HG03097 (cell line): ENCODE results near the gene ZSWIM4.

ENCODE experiments used
- ATAC-seq: cut with Tn5 transposase; IDR thresholded peaks from one replicate; pipeline ENCODE4 v1.9.1; 2021; ENCODE audit not compliant: unreplicated experiment, low FRiP score

ZSWIM4 gene

DNA sequence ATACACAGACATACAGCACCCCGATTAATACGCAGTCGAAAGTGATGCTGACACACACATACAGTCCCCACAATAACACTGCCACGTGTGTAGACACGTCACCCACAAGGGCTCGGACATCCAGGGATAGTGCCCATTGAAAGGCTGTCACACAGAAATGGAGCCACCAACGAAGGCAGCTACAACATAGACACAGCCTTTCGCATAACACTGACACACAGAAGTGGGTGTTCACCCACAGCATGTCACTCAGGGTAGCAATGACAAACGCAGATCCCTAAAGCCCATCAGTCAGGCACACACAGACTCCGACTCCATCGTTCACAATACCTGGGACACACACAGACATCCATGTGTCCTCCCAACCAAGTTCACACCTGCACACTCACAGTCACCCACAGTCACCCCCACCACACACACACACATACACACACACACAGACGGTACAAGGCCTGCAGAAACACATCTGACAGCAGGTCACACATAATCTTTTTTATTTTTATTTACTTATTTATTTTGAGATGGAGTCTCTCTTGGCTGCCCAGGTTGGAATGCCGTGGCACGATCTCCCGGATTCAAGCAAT, 71.3 kb downstream of the ZSWIM4 start:
- no peak for ATAC-seq

DNA sequence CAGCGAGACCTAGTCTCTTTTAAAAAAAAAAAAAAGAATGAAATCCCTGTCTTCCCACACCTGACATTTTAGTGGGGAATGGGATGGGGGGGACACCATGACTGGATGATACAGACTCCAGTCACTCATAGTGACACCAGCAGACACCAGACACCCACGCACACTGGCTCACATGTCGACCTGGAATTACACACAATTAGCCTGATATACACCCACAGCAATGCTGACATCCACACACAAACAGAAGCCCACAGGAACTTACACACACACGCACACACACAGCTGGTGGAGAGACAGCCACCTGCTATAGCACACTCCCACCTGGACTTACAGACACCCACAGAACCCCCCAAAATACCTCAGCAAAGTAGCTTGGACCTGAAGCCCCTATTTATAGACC, 73.4 kb downstream of the ZSWIM4 start:
- no peak for ATAC-seq

DNA sequence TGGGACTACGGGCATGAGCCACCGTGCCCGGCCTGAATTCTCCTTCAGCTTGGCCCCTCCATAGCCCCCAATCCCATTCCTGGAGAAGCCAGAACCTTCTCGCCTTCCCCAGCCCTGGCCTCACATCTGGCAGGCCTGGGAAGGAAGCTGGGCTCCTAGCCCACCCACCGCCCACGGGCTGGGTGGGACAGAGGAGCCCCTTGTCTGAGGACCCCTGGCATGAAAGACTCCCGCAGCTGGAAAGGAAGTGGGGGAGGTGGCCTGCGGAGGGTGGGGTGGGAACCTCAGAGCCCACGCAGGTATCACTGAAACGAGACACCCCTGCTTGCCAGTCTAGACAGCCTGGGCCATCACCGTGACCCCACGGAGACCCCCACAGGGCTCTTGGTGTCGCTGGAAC, 74.0 kb downstream of the ZSWIM4 start:
- no peak for ATAC-seq

DNA sequence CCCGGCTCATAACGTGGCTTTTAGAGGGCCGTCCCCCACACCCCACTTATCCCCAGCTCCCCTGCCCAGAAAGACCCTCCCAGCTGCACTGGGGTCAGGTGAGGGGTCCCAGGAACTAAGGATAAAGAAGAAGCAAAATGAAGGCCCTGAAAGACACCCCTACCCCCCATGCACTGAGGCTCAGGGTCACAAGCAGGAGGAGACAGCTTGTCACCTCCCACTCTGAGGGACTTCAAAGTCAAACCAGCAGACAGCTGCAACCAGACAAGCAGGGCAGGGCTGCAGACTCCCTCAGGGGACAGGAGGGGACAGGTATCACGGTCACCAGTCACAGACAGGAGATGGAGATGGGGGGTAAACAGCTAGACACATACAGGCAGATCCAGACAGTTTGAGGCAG, 75.6 kb downstream of the ZSWIM4 start:
- no peak for ATAC-seq

DNA sequence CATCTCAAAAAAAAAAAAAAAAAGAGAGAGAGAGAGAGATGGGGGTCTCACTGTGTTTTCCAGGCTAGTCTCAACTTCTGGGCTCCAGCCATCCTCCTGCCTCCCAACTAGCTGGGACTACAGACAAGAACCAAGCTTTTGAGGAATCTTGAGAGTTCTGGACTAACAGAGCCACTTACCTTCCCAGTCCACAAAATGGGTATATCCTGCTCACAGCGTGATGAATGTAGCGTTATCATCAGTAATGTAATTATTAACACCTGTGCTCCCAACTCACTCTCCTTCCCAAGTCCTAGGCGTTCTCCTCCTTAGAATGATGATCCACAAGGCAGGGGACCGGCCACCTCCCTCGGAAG, 77.1 kb downstream of the ZSWIM4 start:
- no peak for ATAC-seq

DNA sequence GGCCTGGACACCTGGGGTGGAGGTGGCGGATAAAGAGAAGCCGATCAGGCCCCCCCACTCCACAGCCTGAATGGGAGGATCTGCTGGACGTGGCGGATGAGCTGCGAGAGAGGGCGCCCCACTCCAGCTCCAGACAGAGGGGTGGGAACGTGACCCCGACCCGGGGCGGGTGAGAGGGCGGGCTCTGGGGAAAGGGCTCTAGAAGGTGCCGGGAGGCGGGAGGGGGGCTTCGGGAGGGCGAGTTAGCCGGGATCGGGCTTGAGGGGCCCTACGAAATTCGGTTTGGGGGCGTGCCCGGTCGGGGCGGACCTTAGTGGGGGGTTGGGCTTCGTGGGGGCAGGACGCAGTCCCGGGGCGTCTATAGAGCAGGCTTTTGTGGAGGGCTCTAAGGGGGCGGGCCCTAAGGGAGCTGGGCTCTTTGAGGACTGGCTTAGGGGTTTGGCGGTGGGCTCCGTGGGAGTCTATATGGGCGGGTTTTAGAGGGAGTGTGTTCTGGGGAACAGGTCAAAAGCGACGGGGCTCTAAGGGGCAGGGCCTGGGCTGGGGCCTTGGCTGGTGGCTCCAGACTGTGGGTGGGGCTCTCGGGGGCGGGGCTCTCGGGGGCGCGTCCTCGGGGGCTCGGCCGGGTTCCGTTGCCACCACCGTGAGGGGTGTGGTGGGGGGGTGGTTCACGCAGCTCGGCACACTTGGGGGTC, 77.6 kb downstream of the ZSWIM4 start:
- ATAC-seq: no peak

DNA sequence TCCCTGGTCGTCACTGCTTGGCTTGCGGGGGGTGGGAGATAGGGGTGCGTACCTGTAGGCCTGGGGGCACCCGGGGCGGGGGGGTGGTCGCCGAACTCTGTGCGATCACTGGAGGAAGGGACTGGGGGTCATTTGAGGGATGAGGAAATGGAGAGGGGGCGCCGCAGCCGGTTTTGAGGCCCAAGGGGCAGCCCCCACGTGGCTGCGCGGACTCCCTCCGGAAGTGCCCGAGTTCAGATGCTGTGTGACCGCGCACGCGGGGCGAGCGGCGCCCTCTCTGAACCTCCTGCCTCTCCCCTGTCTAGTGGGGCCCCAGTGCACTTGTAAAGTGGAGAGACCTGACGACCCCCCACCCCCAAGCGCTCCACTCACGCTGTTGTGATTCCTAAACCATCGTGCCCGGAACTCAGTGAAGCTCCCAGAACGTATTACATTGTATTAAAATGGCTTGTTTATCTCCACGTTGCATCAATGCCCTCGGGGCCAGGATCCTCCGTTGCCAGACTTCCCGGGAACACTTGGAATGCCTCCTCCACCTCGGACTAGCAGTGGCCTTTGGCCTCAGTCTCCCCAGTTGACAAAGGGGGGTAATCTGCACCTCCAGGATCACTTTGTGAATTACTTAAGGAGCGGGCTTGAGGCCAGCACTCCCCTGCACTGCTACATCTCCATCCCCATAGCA, 78.7 kb downstream of the ZSWIM4 start:
- ATAC-seq: no peak

DNA sequence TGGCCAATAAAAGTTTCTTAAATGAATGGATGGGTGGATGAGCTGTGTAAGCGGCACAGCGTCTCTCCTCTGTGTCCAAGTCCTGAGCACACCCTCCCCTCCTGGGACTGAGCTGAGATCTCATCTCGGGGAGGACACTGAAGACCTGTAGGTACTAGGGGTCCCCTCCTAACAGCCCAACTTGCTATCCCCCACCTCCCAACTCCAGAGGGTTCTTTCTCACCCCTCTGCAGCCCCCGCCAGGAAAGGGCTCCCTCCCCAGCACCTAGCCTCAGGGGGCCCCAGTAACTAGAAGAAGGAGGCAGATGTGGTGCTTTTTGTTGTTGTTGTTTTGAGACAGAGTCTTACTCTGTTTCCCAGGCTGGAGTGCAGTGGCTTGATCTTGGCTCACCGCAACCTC, 80.6 kb downstream of the ZSWIM4 start:
- no peak for ATAC-seq

DNA sequence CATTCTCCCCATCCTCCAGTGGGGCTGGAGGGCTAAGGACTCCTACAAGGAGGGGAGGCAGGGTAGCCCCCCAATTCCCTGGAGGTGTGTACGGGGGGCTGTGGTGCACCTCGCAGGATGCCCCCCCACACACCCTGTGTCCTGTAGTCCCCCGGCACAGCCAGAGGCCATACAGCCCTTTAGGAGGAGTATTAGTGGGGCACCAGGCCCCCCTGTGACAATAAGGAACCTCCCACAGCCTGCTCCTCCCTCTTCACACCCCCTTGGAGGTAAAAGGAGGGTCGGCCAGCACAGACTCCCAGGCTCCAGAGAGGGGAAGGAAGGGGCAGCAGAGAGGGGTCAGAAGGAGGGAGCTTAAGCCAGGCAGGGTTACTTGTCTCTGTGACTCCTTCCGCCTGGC, 81.6 kb downstream of the ZSWIM4 start, which contains the start of gene NANOS3:
TSS of gene NANOS3 (plus strand) at position 301 of the 400 bp plus-strand sequence. CDS start 115 bp downstream, outside the sequence.
- ATAC-seq: no peak

DNA sequence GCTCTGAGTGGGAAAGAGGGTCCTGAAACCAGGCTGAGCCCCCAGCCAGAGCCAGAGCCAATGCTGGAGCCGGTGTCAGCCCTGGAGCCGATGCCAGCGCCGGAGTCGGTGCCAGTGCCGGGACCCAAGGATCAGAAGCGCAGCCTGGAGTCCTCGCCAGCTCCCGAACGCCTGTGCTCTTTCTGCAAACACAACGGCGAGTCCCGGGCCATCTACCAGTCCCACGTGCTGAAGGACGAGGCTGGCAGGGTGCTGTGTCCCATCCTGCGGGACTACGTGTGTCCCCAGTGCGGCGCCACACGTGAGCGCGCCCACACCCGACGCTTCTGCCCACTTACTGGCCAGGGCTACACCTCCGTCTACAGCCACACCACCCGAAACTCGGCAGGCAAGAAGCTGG, 82.1 kb downstream of the ZSWIM4 start:
- no peak for ATAC-seq

DNA sequence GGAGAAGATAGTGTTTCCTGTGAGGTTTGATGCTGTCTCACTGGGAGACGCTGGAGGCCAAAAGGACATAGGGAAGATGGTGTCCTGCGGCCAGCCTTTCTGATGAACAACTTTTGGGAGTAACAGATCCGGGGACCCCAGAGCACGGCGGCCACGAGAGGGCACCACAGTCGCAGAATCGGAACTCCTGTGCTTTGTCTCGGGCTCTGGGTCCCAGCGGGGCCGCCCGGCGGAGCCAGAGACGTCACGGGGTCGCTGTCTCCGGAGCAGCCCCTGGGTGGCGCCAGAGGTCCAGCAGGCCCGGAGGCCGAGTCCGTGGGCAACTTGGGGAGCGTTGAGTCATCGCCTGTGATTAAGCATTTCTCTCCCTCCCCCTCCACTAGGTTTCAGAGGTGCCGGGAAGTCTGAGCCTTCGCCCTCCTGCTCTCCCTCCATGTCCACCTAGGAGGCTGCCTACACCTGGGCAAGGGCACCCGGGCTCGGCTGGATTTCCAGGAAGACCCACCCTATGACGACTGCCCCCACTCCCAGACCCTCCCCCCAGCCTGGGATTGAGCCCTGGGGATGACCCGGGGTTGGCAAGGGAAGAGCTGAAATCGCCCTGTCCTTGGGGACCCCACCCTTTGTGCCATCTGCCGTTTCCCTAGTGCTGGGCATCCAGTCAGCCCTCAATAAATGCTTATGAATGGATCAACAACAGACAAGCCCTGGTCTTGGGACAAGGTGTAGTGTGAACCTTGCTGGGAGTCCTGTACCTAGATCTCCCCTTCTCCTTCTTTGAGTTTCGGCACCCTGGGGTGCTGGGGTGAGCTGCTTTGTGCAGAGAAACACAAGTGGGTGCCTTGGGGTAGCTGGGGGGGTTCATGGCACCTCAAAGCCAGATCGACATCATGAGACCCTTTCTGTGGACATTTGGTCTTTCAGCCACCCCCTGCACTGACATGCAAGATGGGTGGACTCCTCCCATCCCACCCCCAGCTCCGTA, 85.1 kb downstream of the ZSWIM4 start:
- ATAC-seq: peak; percentile 91

DNA sequence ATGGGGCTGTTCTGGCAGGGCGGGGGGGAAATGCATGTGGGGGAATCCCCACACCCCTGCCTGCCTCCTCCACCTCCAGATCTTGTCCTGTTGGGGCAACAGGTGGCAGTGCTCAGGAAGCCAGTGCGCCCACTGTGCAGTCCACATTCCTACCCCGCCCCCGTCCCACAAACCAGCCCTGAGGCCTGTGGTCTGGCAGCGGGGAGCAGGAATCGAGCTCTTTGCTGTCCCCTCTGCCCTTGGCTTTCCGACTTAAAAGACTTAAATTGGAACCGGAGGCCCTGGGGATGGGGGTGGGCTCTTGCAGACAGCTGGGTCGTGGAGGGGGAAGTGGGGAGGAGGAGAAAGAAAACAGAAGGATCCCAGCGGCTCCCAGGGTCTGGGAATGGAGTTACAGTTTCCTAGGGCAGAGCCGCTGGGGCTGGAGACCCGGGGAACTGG, 86.0 kb downstream of the ZSWIM4 start:
- no peak for ATAC-seq
